ENCODE results near the gene ASPM. TPM values are rescaled to one million over a fixed set of nuclear protein-coding genes. Genes with fewer than 3 reads are reported as not detected.
"Not testable (repeated sequence)": the region's sequence is repeated elsewhere in the genome, so short reads cannot be mapped to it uniquely, and the experiment has no call there.

ASPM gene
- total and polyA plus RNA-seq, 3 experiments from 2014 or later: 0.15 to 19.2 (median 18.3) TPM

DNA sequence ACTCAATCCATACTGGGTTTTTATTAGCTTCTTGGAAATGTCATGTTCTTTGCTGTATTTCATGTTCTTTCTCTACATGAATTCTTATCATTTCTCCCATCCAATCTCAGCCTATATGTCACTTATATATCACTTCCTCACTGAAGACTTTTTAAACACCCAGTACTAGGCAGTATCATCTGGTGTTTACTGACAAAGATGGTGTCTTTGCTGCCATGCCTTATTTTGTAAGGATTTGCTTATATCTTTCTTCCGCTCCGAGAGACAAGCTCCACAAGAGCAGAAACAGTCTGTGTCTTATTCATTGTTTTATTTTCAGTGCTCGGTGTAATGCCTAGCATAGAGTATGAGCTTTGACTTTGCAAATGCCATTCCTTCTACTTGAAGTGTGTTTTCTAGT is 109.6 kb downstream of the ASPM start:
- no peaks in the 10 kb centered on the region for H3K4me1 ChIP-seq (ENCODE audit: insufficient read depth, low read length)
- no peaks in the 10 kb centered on the region for H3K27me3 ChIP-seq (ENCODE audit: insufficient read depth, low read length, poor library complexity, severe bottlenecking)
- ChIA-PET CTCF (no interaction called here), POLR2A (no interaction called here)
- Mint-ChIP-seq H3K27me3 (peaks cover 0 to 12% of the 10 kb centered on the region in 2 donors), H3K27ac (no peak overlapping the region), H3K9me3 (peaks cover 0 to 2% (median 0%) of the 10 kb centered on the region in 5 donors), H3K4me1 (peaks cover 3 to 6% (median 5%) of the 10 kb centered on the region in 3 donors), H3K36me3 (no peaks in the 10 kb centered on the region), H3K4me3 (no peak overlapping the region)
- H3K36me3 ChIP-seq (ENCODE audit: insufficient read depth, low read length): no peaks in the 10 kb centered on the region
- DNase-seq: no peak
- no peak overlapping the region for H3K27ac ChIP-seq (ENCODE audit: low read depth, low read length)
- H3K4me3 ChIP-seq (ENCODE audit: low read length): no peak overlapping the region
- H3K9me3 ChIP-seq (ENCODE audit: low read length): no peaks in the 10 kb centered on the region

DNA sequence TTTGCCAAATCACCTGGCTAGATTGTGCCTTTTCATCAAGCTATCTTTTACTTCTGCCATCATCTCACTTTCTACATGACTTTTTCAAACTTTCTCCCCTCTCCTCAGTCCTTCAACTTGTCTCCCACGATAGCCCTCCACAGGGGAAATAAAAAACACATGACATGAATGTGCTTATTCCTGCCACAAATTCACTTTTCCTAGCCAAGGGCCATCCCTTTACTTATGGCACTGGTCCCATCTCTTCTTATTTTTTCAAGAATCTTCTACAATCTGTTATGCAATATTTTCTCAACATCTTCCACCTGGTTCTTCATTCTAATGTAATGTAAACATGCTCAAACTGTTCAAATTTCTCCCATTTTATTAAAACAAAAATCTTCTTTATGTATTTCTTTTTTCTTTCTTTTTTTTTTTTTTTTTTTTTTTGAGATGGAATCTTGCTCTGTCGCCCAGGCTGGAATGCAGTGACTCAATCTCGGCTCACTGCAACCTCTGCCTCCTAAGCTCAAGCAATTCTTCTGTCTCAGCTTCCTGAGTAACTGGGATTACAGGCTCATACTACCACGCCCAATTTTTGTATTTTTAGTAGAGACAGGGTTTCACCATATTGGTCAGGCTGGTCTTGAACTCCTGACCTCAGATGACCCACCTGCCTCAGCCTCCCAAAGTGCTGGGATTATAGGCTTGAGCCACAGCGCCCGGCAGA is 111.7 kb downstream of the ASPM start:
- POLR2A ChIA-PET; H3K4me1 ChIP-seq (ENCODE audit: insufficient read depth, low read length): not testable (repeated sequence)

More for the DNA sequence above, 111.7 kb downstream of the ASPM start:
- H3K4me3 Mint-ChIP-seq; DNase-seq; H3K4me3 ChIP-seq (ENCODE audit: low read length); CTCF ChIA-PET; H3K36me3 Mint-ChIP-seq; H3K27ac ChIP-seq (ENCODE audit: low read depth, low read length); H3K9me3 Mint-ChIP-seq; H3K9me3 ChIP-seq (ENCODE audit: low read length); H3K27ac Mint-ChIP-seq; H3K36me3 ChIP-seq (ENCODE audit: insufficient read depth, low read length); H3K4me1 Mint-ChIP-seq; H3K27me3 ChIP-seq (ENCODE audit: insufficient read depth, low read length, poor library complexity, severe bottlenecking): not testable (repeated sequence)
- H3K27me3 Mint-ChIP-seq: peaks cover 0 to 12% of the 10 kb centered on the region in 2 donors

Other genes with a start within 250 kb of the ASPM start
- gene CFHR2, start 202.9 kb downstream of the ASPM start, total RNA-seq: not detected
- not detected for gene CFHR2, start 202.9 kb downstream of the ASPM start, polyA plus RNA-seq
- gene CFHR5, start 169.1 kb downstream of the ASPM start, total RNA-seq: not detected
- gene CFHR5, start 169.1 kb downstream of the ASPM start, polyA plus RNA-seq: not detected
- not detected for gene F13B, start 79.4 kb downstream of the ASPM start, total RNA-seq
- gene F13B, start 79.4 kb downstream of the ASPM start, polyA plus RNA-seq: not detected
- gene ZBTB41, start 54.6 kb upstream of the ASPM start, total RNA-seq: 1 to 10 TPM; 4.7 TPM
- 1.7 TPM for gene ZBTB41, start 54.6 kb upstream of the ASPM start, polyA plus RNA-seq
- gene CRB1, start 121.6 kb upstream of the ASPM start, total RNA-seq: under 1 TPM in 1 of 2 experiments, not detected in 1; 0.26 TPM
- 0.05 TPM for gene CRB1, start 121.6 kb upstream of the ASPM start, polyA plus RNA-seq

All from CD8-positive, alpha-beta memory T cell (primary cell).